ENCODE data around the gene NHLRC4. TPM values are rescaled to one million over a fixed set of nuclear protein-coding genes. Genes with fewer than 3 reads are reported as not detected.
A peak's percentile ranks its signal among the peaks of the same experiment; 100 is the strongest.

Gene NHLRC4
- total and polyA plus RNA-seq, 9 of the 15 experiments (the other 6 are each of a cell fraction or from before 2014, with no cell fraction given) = 0.24 to 3.7 (median 1.3) TPM; not detected in 2

- TF ChIP-seq E2F8 (IDR thresholded peaks at IDR 0.05; ENCODE audit: low read depth, partially characterized antibody) (no peak), POLR2G (IDR thresholded peaks at IDR 0.05; ENCODE audit: low read depth, low read length) (peak; percentile 74), POLR2A (conservative IDR thresholded peaks at IDR 0.05) (peak; percentile 8; the same call in 1 of the 2 replicates), SMAD4 (CRISPR knock-in tag; conservative IDR thresholded peaks at IDR 0.05) (no peak), MTF1 (CRISPR knock-in tag; IDR thresholded peaks at IDR 0.05; ENCODE audit: borderline replicate concordance) (no peak), CHAMP1 (IDR thresholded peaks at IDR 0.05) (no peak), CTCF (IDR thresholded peaks at IDR 0.05 in 2 of 3, conservative IDR thresholded peaks at IDR 0.05 in 1 of 3; ENCODE audit: insufficient read depth in 2 of 3, low read depth in 1 of 3, low read length in 3 of 3) (0 out of 6 replicates have a peak, but pooled peaks of 1 of the 3 experiments have one; percentile 18), ZBTB33 (CRISPR knock-in tag; IDR thresholded peaks at IDR 0.05) (peak; percentile 49; the same call in 1 of the 2 replicates), NFE2L1 (tag; IDR thresholded peaks at IDR 0.05; ENCODE audit: borderline replicate concordance, low read depth) (no peak), RBM25 (IDR thresholded peaks at IDR 0.05; ENCODE audit: low read depth, low read length, severe bottlenecking) (no peak)
- TF ChIP-seq, protein P1, sequence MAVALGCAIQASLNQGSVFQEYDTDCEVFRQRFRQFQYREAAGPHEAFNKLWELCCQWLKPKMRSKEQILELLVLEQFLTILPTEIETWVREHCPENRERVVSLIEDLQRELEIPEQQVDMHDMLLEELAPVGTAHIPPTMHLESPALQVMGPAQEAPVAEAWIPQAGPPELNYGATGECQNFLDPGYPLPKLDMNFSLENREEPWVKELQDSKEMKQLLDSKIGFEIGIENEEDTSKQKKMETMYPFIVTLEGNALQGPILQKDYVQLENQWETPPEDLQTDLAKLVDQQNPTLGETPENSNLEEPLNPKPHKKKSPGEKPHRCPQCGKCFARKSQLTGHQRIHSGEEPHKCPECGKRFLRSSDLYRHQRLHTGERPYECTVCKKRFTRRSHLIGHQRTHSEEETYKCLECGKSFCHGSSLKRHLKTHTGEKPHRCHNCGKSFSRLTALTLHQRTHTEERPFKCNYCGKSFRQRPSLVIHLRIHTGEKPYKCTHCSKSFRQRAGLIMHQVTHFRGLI (CRISPR knock-in tag; IDR thresholded peaks at IDR 0.05) = no peak
- TF ChIP-seq, protein P2, sequence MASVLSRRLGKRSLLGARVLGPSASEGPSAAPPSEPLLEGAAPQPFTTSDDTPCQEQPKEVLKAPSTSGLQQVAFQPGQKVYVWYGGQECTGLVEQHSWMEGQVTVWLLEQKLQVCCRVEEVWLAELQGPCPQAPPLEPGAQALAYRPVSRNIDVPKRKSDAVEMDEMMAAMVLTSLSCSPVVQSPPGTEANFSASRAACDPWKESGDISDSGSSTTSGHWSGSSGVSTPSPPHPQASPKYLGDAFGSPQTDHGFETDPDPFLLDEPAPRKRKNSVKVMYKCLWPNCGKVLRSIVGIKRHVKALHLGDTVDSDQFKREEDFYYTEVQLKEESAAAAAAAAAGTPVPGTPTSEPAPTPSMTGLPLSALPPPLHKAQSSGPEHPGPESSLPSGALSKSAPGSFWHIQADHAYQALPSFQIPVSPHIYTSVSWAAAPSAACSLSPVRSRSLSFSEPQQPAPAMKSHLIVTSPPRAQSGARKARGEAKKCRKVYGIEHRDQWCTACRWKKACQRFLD (CRISPR knock-in tag; IDR thresholded peaks at IDR 0.05) = no peak
- TF ChIP-seq, protein P3, sequence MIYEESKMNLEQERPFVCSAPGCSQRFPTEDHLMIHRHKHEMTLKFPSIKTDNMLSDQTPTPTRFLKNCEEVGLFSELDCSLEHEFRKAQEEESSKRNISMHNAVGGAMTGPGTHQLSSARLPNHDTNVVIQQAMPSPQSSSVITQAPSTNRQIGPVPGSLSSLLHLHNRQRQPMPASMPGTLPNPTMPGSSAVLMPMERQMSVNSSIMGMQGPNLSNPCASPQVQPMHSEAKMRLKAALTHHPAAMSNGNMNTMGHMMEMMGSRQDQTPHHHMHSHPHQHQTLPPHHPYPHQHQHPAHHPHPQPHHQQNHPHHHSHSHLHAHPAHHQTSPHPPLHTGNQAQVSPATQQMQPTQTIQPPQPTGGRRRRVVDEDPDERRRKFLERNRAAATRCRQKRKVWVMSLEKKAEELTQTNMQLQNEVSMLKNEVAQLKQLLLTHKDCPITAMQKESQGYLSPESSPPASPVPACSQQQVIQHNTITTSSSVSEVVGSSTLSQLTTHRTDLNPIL (CRISPR knock-in tag; IDR thresholded peaks at IDR 0.05) = no peak
Observed at GRCh38 chr16:585351-585750, 18.5 kb downstream of the NHLRC4 start (continued).
